Measurements from ENCODE around the gene DNAI4.

DNA sequence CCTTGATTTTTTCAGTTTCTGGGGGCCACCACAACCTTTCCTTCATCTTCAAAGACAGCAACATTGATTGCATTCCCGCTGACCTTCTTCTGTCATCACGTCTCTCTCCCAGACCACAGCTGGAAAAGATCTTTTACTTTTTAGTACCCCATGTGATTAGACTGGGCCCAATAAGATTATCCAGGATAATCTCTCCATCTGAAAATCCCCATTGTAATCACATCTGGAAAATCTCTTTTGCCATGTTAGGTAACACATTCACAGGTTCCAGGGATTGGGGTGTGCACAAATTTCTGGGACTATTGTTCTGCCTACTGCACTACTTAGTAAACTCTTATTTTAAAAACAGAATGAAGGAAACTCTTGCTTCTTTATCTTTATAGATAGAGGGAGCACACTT lies 76.5 kb downstream of the DNAI4 start:
- TF ChIP-seq CTCF (IDR thresholded peaks at IDR 0.05 in 2 of 3, conservative IDR thresholded peaks at IDR 0.05 in 1 of 3; ENCODE audit: insufficient read depth in 2 of 3, low read depth in 1 of 3, low read length in 3 of 3) (no peak), SETDB1 (IDR thresholded peaks at IDR 0.05; ENCODE audit: low read length) (no peak), RAD21 (CRISPR knock-in tag; conservative IDR thresholded peaks at IDR 0.05 in 1 of 2, IDR thresholded peaks at IDR 0.05 in 1 of 2) (no peak), SMC3 (conservative IDR thresholded peaks at IDR 0.05; ENCODE audit: insufficient read depth, low read depth, low read length) (no peak), TAF7 (tag; IDR thresholded peaks at IDR 0.05) (no peak), TSC22D4 (tag; IDR thresholded peaks at IDR 0.05) (no peak), SREBF2 (CRISPR knock-in tag; IDR thresholded peaks at IDR 0.05) (no peak), JUND (IDR thresholded peaks at IDR 0.05; ENCODE audit: borderline replicate concordance, low read depth, low read length) (no peak), JUND (tag; IDR thresholded peaks at IDR 0.05; ENCODE audit: borderline replicate concordance, low read depth, low read length) (no peak)
- TF ChIP-seq, protein P1, sequence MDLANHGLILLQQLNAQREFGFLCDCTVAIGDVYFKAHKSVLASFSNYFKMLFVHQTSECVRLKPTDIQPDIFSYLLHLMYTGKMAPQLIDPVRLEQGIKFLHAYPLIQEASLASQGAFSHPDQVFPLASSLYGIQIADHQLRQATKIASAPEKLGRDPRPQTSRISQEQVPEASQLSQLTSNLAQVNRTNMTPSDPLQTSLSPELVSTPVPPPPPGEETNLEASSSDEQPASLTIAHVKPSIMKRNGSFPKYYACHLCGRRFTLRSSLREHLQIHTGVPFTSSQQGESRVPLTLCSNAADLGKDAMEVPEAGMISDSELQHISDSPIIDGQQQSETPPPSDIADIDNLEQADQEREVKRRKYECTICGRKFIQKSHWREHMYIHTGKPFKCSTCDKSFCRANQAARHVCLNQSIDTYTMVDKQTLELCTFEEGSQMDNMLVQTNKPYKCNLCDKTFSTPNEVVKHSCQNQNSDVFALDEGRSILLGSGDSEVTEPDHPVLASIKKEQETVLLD (IDR thresholded peaks at IDR 0.05): no peak
